ENCODE measurements around the gene KLRD1.

GRCh38 chr12:10354071-10354470 is 46.4 kb downstream of the KLRD1 start:
- TF ChIP-seq POLR2A (IDR thresholded peaks at IDR 0.05; ENCODE audit: low read length) (no peak), GATA1 (IDR thresholded peaks at IDR 0.05; ENCODE audit: low read depth, low read length) (no peak)
